Activated naive CD4-positive, alpha-beta T cell treated with anti-CD3 and anti-CD28 coated beads, Interleukin-2, amount 10 ng/mL, durations not matched to agents 7 days and 5 days (primary cell): ENCODE results near the gene KRT6C.
"Not testable (repeated sequence)": the region's sequence is repeated elsewhere in the genome, so short reads cannot be mapped to it uniquely, and the experiment has no call there.

ENCODE experiments used
- CTCF ChIA-PET: fragments of 350-600 bp; sonication (Branson Sonifier 250); formaldehyde crosslinking; loops from one replicate; lab custom pipeline; 2021; ENCODE audit warnings: antibody characterized with exemption; lab: Charles Lee
- DNase-seq: peaks from one replicate; pipeline ENCODE4 v3.0.0-alpha.2; 2020
- H3K27ac Mint-ChIP-seq: one replicate; pipeline ENCODE4 v1.8.0; 2021; ENCODE audit warnings: mild to moderate bottlenecking, moderate library complexity, mixed read lengths
- H3K27me3 Mint-ChIP-seq: one replicate; pipeline ENCODE4 v1.8.0; 2021; ENCODE audit warnings: mild to moderate bottlenecking, mixed read lengths
- H3K36me3 Mint-ChIP-seq: one replicate; pipeline ENCODE4 v1.8.0; 2021; ENCODE audit warnings: mixed read lengths
- H3K4me1 Mint-ChIP-seq: one replicate; pipeline ENCODE4 v1.8.0; 2021; ENCODE audit warnings: mixed read lengths
- H3K4me3 Mint-ChIP-seq: one replicate; pipeline ENCODE4 v1.8.0; 2021; ENCODE audit warnings: mild to moderate bottlenecking, moderate library complexity, mixed read lengths
- H3K9me3 Mint-ChIP-seq: one replicate; pipeline ENCODE4 v1.8.0; 2021; ENCODE audit warnings: mixed read lengths

The KRT6C gene

DNA sequence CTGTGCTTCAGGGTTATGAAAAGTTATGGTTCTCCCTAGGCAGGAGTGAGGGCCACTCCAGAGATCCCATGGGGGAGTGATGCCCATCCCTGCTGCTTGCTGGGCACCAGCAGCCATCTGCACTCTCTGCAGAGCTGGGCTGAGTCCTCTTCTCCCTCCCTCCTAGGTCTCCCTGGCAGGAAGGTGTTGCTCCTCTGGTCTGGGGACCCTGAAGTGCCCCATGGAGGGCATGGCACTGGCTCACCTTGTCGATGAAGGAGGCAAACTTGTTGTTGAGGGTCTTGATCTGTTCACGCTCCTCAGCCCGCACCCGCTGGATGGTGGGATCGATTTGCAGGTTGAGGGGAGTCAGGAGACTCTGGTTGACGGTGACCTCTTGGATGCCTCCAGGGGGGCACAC, 18.8 kb upstream of the KRT6C start:
- H3K4me3 Mint-ChIP-seq, CTCF ChIA-PET, DNase-seq, H3K4me1 Mint-ChIP-seq, H3K36me3 Mint-ChIP-seq, H3K27ac Mint-ChIP-seq, H3K9me3 Mint-ChIP-seq: not testable (repeated sequence)
- peaks cover 64% of the 10 kb centered on the region for H3K27me3 Mint-ChIP-seq

DNA sequence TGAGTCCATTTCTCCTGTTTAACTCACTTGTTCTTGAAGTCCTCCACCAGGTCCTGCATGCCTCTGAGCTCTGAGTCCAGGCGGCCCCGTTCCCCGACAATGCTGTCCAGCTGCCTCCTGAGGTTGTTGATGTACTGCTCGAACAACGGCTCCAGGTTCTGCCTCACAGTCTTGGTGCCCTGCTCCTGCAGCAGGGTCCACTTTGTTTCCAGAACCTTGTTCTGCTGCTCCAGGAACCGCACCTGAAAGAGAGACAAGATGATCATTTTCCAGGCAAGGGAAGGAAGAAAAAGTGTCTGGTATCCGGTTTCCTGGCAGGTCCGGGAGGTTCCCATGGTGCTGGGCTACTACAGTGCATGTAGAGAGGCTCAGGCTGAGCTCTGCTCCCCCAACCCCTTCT, 17.9 kb upstream of the KRT6C start:
- H3K27me3 Mint-ChIP-seq, result peaks cover 58% of the 10 kb centered on the region
- H3K27ac Mint-ChIP-seq, H3K36me3 Mint-ChIP-seq, H3K4me3 Mint-ChIP-seq, H3K4me1 Mint-ChIP-seq, DNase-seq, H3K9me3 Mint-ChIP-seq, CTCF ChIA-PET: not testable (repeated sequence)

DNA sequence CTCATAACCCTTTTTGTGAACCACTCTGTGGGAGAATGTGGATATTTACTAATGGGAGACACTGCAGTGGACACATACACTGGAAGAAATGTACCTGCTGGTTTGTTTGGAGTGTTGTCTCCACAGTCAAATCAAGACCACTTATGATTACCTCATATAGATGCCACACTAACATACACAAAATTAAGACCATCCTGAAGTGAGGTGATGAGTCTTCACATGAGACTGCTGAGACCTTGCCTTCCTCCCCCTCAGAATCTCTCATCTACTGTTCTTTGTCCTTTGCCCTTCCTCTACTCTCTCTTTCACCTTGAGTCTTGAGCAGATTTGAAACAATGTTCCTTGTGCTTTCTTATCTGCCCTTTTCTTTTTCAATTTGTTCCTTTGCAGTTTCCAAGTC, 15.1 kb upstream of the KRT6C start:
- no peaks in the 10 kb centered on the region for H3K36me3 Mint-ChIP-seq
- CTCF ChIA-PET, result no interaction called here

DNA sequence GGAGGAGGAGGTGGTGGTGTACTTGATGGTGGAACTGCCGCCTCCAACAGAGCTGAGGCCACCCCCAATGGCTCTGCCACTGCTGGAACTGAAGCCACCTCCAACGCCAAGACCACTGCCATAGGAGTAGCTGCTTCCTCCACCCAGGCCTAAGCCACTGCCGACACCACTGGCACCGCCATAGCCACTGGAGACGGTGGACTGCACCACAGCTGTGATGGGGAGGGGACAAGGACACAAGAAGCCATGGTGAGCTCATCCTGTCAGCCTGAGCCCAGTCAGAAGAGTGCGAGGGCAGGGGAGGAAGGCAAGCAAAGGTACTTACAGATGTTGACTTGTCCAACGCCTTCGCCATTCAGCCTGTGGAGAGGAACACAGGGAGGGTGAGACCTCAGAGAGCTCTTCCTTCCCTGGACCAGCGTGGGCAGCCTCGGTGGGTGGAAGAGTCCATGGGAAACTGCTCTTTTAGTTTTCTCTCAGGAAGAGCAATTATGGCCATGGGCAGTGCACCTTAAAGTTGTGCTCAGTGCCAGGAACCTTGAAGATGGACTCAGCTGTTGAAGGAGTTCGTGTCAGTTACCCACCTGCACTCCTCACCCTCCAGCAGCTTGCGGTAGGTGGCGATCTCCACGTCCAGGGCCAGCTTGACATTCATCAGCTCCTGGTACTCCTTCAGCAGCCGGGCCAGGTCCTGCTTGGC, 14.3 kb upstream of the KRT6C start:
- CTCF ChIA-PET, H3K36me3 Mint-ChIP-seq, H3K9me3 Mint-ChIP-seq, H3K4me3 Mint-ChIP-seq, H3K27ac Mint-ChIP-seq, DNase-seq, H3K4me1 Mint-ChIP-seq: not testable (repeated sequence)
- H3K27me3 Mint-ChIP-seq, result peaks cover 53% of the 10 kb centered on the region

More for the DNA sequence above, 15.1 kb upstream of the KRT6C start:
- no peaks in the 10 kb centered on the region for H3K4me1 Mint-ChIP-seq
- no peak overlapping the region for H3K27ac Mint-ChIP-seq
- H3K9me3 Mint-ChIP-seq, result peaks cover 4% of the 10 kb centered on the region
- no peak for DNase-seq
- H3K4me3 Mint-ChIP-seq, result no peak overlapping the region
- peaks cover 54% of the 10 kb centered on the region for H3K27me3 Mint-ChIP-seq

DNA sequence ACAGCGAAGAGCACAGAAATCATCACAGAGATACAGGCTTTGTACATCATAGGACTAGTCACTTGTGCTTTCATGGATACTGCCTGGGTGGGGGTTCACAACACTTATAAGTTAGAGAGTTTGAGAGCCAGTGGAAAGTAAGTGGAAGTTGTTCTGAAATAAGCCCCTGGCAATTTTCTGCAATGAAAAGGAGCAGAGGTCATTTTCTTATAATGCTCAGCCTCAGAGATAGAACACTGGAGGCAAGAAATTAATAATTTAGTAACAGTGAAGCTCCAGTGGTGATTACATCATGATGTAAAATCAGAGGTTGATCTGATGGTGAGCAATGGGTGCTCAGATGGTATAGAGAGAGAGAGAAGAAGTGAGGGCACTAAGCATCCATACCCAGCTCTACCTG, 13.6 kb upstream of the KRT6C start:
- Mint-ChIP-seq H3K27ac (no peak overlapping the region), H3K9me3 (peaks cover 4% of the 10 kb centered on the region), H3K36me3 (no peaks in the 10 kb centered on the region), H3K4me3 (no peak overlapping the region), H3K4me1 (no peaks in the 10 kb centered on the region), H3K27me3 (peaks cover 52% of the 10 kb centered on the region)
- DNase-seq, result no peak
- CTCF ChIA-PET, result no interaction called here

DNA sequence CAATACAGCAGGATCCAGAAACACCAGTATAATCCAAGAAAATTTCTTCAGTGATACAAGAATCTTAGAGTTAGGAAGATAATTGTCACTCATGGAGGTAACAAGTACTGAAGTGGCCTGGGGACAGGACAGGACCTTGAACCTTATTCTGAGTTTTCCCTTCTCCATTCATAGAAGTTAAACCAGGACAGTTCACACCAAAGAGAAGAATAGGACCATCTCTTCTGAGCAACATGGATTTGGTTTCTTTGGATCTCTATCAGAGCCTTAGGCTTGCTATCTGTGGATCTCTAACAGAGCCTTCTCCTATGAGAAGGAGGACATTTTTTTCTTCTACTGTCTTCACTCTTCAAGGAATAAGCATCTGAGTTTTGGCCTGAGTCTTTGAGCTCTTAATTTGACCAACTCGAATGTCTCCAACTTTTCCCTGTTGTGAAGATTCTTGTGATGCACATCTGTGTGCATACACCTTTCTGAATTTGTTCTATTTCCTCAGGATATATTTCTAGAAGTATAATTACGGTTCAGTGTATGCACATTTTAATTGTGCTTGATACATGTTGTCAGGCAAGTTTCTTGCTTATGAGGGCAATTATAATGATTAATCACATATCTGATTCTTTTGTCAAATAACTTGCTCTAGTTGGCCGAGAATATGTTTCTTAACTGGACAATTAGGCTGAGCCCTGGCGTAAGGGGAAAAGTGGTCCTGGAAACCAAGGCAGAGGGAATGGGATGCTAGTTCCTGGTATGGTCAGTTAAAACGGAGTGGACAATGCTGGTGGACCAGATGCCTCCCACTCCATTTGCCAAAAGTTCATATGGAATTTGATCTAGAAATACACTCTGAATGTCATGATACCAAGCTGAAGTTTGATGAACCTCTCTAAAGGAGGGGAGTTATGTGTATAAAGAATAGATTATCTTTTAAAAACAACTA, 12.8 kb upstream of the KRT6C start:
- Mint-ChIP-seq H3K9me3 (peaks cover 4% of the 10 kb centered on the region), H3K4me1 (no peaks in the 10 kb centered on the region), H3K27ac (no peak overlapping the region), H3K27me3 (peaks cover 51% of the 10 kb centered on the region), H3K4me3 (no peak overlapping the region), H3K36me3 (no peaks in the 10 kb centered on the region)
- CTCF ChIA-PET, result no interaction called here
- DNase-seq, result no peak

DNA sequence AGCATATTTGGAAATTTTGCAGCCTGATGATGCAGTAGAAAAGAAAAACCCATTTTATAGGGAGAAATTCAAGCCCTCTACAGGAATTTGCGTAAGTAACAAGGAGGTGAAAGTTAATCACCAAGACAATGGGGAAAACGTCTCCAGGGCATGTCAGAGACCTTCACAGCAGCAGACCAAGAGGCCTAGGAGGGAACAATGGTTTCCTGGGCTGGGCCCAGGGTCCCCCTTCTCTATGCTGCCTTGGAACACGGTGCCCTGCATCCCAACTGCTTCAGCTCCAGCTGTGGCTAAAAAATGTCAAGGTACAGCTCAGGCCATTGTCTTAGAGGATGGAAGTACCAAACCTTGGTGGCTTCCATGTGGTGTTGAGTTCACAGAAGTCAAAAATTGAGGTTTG, 6.5 kb upstream of the KRT6C start:
- H3K27me3 Mint-ChIP-seq, result peaks cover 35% of the 10 kb centered on the region
- H3K4me1 Mint-ChIP-seq, result no peaks in the 10 kb centered on the region
- H3K36me3 Mint-ChIP-seq, result no peaks in the 10 kb centered on the region
- H3K9me3 Mint-ChIP-seq, result peaks cover 4% of the 10 kb centered on the region
- CTCF ChIA-PET, result no interaction called here
- no peak for DNase-seq
- no peak overlapping the region for H3K4me3 Mint-ChIP-seq
- no peak overlapping the region for H3K27ac Mint-ChIP-seq

DNA sequence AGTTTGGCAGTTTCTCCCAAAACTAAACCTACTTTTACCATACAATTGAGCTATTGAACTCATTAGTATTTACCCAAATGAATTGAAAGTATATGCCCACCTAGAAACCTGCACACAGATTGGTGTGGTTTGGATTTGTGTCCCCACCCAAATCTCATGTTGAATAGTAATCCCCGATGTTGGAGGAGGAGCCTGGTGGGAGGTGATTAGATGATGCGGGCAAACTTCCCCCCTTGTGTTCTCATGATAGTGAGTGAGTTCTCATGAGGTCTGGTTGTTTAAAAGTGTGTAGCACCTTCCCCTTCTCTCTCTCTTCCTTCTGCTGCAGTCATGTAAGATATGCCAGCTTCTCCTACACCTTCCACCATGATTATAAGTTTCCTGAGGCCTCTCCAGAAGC, 4.0 kb upstream of the KRT6C start:
- Mint-ChIP-seq H3K36me3 (no peaks in the 10 kb centered on the region), H3K9me3 (no peaks in the 10 kb centered on the region), H3K27me3 (peaks cover 25% of the 10 kb centered on the region), H3K4me1 (no peaks in the 10 kb centered on the region), H3K4me3 (no peak overlapping the region), H3K27ac (no peak overlapping the region)
- CTCF ChIA-PET, result no interaction called here
- no peak for DNase-seq

DNA sequence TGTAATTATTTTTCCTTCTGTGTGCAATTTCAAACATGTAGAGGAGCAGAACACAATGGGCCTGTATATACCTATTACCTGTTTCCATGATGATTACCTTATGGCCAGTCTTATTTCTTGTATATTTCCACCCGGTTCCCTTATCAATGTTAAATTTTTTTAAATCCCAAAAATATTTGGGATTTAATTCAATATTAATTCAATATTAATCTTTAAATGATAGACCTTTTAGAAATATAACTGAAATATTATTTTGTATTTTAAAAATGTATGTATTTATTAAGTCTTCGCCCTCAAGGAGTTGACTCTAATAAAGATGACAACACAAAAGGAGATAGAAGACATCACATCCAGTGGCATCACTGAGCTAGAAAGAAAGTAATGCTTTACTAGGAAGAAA, 607 bp upstream of the KRT6C start:
- Mint-ChIP-seq H3K4me1 (no peaks in the 10 kb centered on the region), H3K4me3 (no peak overlapping the region), H3K36me3 (no peaks in the 10 kb centered on the region), H3K27me3 (peaks cover 14% of the 10 kb centered on the region), H3K9me3 (no peaks in the 10 kb centered on the region), H3K27ac (no peak overlapping the region)
- CTCF ChIA-PET, result no interaction called here
- no peak for DNase-seq

DNA sequence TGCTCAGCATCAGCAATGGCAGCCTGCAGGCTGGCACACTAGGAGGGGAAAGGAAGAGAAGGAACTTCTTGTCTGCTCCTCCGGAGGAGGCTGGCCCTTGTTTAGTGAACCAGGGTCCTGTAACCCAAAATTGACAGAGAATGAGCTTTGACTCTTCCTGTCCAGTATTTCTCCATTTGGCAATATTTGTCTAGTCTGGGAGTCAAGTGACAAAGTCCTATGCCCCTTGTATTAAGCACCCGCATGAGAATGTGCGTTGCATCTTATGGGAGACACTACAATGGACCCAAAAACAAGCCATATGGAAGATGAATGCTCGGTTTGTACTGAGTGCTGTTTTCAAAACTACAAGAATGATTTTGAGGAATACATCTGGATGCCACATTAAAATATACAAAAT, 3.8 kb downstream of the KRT6C start:
- no peak for DNase-seq
- CTCF ChIA-PET, result interaction anchor here (0.6 kb wide), 1 partner anchor 414 kb away, joined by 3 read pairs; no protein-coding TSS in a partner anchor
- peaks cover 24% of the 10 kb centered on the region for H3K27me3 Mint-ChIP-seq
- no peaks in the 10 kb centered on the region for H3K4me1 Mint-ChIP-seq
- H3K27ac Mint-ChIP-seq, result no peak overlapping the region
- H3K36me3 Mint-ChIP-seq, result no peaks in the 10 kb centered on the region
- no peaks in the 10 kb centered on the region for H3K9me3 Mint-ChIP-seq
- H3K4me3 Mint-ChIP-seq, result no peak overlapping the region

DNA sequence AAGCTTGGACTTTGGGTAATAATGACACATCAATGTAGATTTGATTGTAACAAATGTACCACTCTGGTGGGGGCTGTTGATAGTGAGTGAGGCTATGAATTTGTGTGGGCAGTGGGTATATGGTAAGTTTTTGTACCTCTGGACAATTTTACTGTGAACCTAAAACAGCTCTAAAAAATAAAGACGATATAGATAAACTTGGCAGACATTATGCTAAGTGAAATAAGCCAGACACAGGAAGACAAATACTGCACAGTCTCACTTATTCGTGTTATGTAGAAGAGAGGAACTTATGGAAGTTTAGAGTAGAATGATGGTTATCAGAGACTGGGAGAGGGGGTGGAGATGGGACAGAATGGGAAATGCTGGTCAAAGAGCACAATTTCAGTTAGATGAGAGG, 8.7 kb downstream of the KRT6C start:
- CTCF ChIA-PET, result no interaction called here
- Mint-ChIP-seq H3K4me1 (no peaks in the 10 kb centered on the region), H3K36me3 (no peaks in the 10 kb centered on the region), H3K27ac (no peak overlapping the region), H3K4me3 (no peak overlapping the region), H3K9me3 (no peaks in the 10 kb centered on the region), H3K27me3 (peaks cover 20% of the 10 kb centered on the region)
- DNase-seq, result no peak

DNA sequence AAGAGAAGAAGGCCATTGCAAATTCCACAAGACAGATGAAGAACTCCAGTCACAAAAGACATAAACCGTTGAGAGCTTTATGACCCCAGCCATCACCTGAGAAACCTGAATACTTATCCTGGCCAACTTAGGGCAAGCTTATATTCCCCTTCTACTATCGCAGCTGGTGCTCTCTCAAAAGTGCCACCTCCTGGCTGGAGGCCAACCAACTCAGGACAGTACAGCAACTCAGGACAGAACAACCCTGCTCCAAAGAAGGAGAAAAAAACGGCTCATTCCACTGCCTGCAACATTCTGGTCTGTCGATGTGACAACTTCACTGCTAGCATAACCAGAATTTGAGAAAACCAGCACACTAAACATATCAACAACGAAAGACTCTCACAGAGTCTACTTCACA, 11.9 kb downstream of the KRT6C start:
- no peak overlapping the region for H3K27ac Mint-ChIP-seq
- no peaks in the 10 kb centered on the region for H3K36me3 Mint-ChIP-seq
- no peak overlapping the region for H3K4me3 Mint-ChIP-seq
- peaks cover 13% of the 10 kb centered on the region for H3K27me3 Mint-ChIP-seq
- H3K9me3 Mint-ChIP-seq, result no peaks in the 10 kb centered on the region
- no peak for DNase-seq
- CTCF ChIA-PET, result interaction anchor here (0.6 kb wide), 1 partner anchor 1340 kb away, joined by 3 read pairs; no protein-coding TSS in a partner anchor
- H3K4me1 Mint-ChIP-seq, result no peaks in the 10 kb centered on the region

DNA sequence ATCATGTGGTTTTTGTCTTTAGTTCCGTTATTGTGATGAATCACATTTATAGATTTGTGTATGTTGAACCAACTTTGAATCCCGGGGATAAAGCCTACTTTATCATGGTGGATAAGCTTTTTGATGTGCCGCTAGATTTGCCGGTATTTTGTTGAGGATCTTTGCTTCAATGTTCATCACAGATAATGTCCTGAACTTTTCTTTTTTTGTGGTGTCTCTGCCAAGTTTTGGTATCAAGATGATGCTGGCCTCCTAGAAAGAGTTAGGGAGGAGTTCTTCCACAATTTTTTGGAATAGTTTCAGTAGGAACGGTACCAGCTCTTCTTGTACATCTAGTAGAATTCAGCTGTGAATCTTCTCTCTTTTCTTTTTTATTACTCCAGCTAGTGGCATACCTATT, 14.7 kb downstream of the KRT6C start:
- no peaks in the 10 kb centered on the region for H3K36me3 Mint-ChIP-seq
- CTCF ChIA-PET, result no interaction called here
- no peak overlapping the region for H3K27ac Mint-ChIP-seq
- no peaks in the 10 kb centered on the region for H3K4me1 Mint-ChIP-seq
- no peak for DNase-seq
- H3K9me3 Mint-ChIP-seq, result no peaks in the 10 kb centered on the region
- peaks cover 10% of the 10 kb centered on the region for H3K27me3 Mint-ChIP-seq
- H3K4me3 Mint-ChIP-seq, result no peak overlapping the region

DNA sequence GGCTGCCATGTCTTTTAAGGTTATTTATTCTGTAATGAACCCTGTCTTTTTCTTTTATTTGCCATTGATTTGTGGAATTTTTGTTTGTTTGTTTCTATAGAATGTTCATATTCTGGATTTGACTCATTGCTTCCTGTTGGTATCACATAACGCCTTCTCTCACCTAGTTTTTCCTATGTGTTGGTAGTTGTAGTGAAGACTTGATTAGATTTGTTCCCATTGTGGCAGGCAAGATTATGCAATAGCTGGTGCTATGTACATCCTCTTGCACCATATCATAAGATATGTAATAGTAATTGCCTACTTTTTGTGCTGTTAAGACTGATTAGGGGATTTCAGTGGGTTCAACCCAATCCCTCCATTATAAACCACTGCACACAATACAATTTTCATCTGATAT, 17.8 kb downstream of the KRT6C start:
- no peak overlapping the region for H3K4me3 Mint-ChIP-seq
- no peak overlapping the region for H3K27ac Mint-ChIP-seq
- no peaks in the 10 kb centered on the region for H3K36me3 Mint-ChIP-seq
- no peak for DNase-seq
- peaks cover 14% of the 10 kb centered on the region for H3K27me3 Mint-ChIP-seq
- H3K9me3 Mint-ChIP-seq, result no peaks in the 10 kb centered on the region
- no peaks in the 10 kb centered on the region for H3K4me1 Mint-ChIP-seq
- CTCF ChIA-PET, result no interaction called here
